Hepatocyte (in vitro differentiated cells): Measurements from ENCODE around the gene CCDC63. TPM values are rescaled to one million over a fixed set of nuclear protein-coding genes. Genes with fewer than 3 reads are reported as not detected.

Source experiments
- polyA plus RNA-seq: library from polyadenylated mRNA; unstranded; fragments of >200 nt; fragmentation: Nextera tagmentation; extraction: Ambion mirVana; gene quantifications from 2 replicates; pipeline ENCODE4 v1.2.1, GENCODE V29; 2016
- total RNA-seq: library from RNA; depleted of rRNA; stranded (reverse); fragments of >200 nt; gene quantifications from 2 replicates; pipeline ENCODE4 v1.2.3, GENCODE V29; 2014

CCDC63 gene
- total and polyA plus RNA-seq, 2 experiments from 2014 or later, result not detected

Other genes starting within 250 kb of the CCDC63 start
- 36.8 and 40.6 TPM in 2 replicates for gene TCTN1, start 232.9 kb upstream of the CCDC63 start, total RNA-seq
- 39.0 and 40.9 TPM in 2 replicates for gene TCTN1, start 232.9 kb upstream of the CCDC63 start, polyA plus RNA-seq
- gene HVCN1, start 157.9 kb upstream of the CCDC63 start, total RNA-seq, result 1.8 and 5.8 TPM in 2 replicates
- gene HVCN1, start 157.9 kb upstream of the CCDC63 start, polyA plus RNA-seq, result 5.6 and 8.9 TPM in 2 replicates
- 134 and 150 TPM in 2 replicates for gene PPP1CC, start 104.1 kb upstream of the CCDC63 start, total RNA-seq
- 43.5 and 47.9 TPM in 2 replicates for gene PPP1CC, start 104.1 kb upstream of the CCDC63 start, polyA plus RNA-seq
- gene MYL2, start 73.6 kb downstream of the CCDC63 start, total RNA-seq, result not detected in 2 replicates
- gene MYL2, start 73.6 kb downstream of the CCDC63 start, polyA plus RNA-seq, result not detected in 2 replicates
- 0.17 and 0.76 TPM in 2 replicates for gene CUX2, start 187.2 kb downstream of the CCDC63 start, total RNA-seq
- gene CUX2, start 187.2 kb downstream of the CCDC63 start, polyA plus RNA-seq, result 0.06 and 0.26 TPM in 2 replicates